Measurements from ENCODE around the gene STPG4.

GRCh38 chr2:47070155-47070919 lies 84.8 kb downstream of the STPG4 start:
- TF ChIP-seq, protein P1, sequence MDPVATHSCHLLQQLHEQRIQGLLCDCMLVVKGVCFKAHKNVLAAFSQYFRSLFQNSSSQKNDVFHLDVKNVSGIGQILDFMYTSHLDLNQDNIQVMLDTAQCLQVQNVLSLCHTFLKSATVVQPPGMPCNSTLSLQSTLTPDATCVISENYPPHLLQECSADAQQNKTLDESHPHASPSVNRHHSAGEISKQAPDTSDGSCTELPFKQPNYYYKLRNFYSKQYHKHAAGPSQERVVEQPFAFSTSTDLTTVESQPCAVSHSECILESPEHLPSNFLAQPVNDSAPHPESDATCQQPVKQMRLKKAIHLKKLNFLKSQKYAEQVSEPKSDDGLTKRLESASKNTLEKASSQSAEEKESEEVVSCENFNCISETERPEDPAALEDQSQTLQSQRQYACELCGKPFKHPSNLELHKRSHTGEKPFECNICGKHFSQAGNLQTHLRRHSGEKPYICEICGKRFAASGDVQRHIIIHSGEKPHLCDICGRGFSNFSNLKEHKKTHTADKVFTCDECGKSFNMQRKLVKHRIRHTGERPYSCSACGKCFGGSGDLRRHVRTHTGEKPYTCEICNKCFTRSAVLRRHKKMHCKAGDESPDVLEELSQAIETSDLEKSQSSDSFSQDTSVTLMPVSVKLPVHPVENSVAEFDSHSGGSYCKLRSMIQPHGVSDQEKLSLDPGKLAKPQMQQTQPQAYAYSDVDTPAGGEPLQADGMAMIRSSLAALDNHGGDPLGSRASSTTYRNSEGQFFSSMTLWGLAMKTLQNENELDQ (tag by site-specific recombination; IDR thresholded peaks at IDR 0.05; ENCODE audit: low read depth) = no peak
- TF ChIP-seq ZNF423 (tag by site-specific recombination; IDR thresholded peaks at IDR 0.05) = no peak
- TF ChIP-seq, protein P2, sequence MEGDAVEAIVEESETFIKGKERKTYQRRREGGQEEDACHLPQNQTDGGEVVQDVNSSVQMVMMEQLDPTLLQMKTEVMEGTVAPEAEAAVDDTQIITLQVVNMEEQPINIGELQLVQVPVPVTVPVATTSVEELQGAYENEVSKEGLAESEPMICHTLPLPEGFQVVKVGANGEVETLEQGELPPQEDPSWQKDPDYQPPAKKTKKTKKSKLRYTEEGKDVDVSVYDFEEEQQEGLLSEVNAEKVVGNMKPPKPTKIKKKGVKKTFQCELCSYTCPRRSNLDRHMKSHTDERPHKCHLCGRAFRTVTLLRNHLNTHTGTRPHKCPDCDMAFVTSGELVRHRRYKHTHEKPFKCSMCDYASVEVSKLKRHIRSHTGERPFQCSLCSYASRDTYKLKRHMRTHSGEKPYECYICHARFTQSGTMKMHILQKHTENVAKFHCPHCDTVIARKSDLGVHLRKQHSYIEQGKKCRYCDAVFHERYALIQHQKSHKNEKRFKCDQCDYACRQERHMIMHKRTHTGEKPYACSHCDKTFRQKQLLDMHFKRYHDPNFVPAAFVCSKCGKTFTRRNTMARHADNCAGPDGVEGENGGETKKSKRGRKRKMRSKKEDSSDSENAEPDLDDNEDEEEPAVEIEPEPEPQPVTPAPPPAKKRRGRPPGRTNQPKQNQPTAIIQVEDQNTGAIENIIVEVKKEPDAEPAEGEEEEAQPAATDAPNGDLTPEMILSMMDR (tag by site-specific recombination; IDR thresholded peaks at IDR 0.05) = no peak
- TF ChIP-seq ZNF654 (tag by site-specific recombination; IDR thresholded peaks at IDR 0.05; ENCODE audit: low read depth) = no peak
- no peak for TF ChIP-seq ZNF133 (tag by site-specific recombination; IDR thresholded peaks at IDR 0.05)
- no peak for TF ChIP-seq ZBTB7A (tag by site-specific recombination; IDR thresholded peaks at IDR 0.05; ENCODE audit: low read depth)
- no peak for TF ChIP-seq TCF7L2 (IDR thresholded peaks at IDR 0.05; ENCODE audit: borderline replicate concordance, low read depth, low read length)
- TF ChIP-seq ZNF416 (tag by site-specific recombination; IDR thresholded peaks at IDR 0.05) = no peak
- TF ChIP-seq, protein P3, sequence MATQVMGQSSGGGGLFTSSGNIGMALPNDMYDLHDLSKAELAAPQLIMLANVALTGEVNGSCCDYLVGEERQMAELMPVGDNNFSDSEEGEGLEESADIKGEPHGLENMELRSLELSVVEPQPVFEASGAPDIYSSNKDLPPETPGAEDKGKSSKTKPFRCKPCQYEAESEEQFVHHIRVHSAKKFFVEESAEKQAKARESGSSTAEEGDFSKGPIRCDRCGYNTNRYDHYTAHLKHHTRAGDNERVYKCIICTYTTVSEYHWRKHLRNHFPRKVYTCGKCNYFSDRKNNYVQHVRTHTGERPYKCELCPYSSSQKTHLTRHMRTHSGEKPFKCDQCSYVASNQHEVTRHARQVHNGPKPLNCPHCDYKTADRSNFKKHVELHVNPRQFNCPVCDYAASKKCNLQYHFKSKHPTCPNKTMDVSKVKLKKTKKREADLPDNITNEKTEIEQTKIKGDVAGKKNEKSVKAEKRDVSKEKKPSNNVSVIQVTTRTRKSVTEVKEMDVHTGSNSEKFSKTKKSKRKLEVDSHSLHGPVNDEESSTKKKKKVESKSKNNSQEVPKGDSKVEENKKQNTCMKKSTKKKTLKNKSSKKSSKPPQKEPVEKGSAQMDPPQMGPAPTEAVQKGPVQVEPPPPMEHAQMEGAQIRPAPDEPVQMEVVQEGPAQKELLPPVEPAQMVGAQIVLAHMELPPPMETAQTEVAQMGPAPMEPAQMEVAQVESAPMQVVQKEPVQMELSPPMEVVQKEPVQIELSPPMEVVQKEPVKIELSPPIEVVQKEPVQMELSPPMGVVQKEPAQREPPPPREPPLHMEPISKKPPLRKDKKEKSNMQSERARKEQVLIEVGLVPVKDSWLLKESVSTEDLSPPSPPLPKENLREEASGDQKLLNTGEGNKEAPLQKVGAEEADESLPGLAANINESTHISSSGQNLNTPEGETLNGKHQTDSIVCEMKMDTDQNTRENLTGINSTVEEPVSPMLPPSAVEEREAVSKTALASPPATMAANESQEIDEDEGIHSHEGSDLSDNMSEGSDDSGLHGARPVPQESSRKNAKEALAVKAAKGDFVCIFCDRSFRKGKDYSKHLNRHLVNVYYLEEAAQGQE (tag by site-specific recombination; IDR thresholded peaks at IDR 0.05) = no peak
- no peak for TF ChIP-seq KLF16 (tag by site-specific recombination; IDR thresholded peaks at IDR 0.05)

Data from HEK293 (cell line).